ENCODE results near the gene ST6GALNAC1. TPM values are rescaled to one million over a fixed set of nuclear protein-coding genes. Genes with fewer than 3 reads are reported as not detected.

Gene ST6GALNAC1
- total RNA-seq, 1 experiment from 2014 or later: 0.79 TPM

DNA sequence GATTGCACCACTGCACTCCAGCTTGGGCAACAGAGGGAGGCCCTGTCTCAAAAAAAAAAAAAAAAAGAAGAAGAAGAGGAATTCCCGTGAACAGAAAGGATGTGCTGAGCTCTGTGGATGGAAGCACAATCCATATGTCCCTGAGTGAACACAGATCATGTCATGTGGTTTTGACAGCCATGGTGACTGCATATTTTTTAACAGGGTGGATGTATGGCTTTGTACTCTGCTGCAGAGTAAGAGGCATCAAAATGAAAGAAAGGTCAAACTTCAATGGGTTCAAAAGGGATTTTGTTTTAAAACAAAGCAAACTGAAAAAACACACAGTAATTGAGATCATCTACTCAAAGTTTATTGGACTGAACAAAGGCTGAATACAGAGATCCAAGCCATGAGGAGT is 35.7 kb upstream of the ST6GALNAC1 start:
- DNase-seq (ENCODE audit: low read depth, low spot score): peak; percentile 81
- in situ Hi-C loops (cut with HindIII; ENCODE audit: low pct_unique_long_range_greater_than_20kb, low sequenced_read_pairs): no loop called here

DNA sequence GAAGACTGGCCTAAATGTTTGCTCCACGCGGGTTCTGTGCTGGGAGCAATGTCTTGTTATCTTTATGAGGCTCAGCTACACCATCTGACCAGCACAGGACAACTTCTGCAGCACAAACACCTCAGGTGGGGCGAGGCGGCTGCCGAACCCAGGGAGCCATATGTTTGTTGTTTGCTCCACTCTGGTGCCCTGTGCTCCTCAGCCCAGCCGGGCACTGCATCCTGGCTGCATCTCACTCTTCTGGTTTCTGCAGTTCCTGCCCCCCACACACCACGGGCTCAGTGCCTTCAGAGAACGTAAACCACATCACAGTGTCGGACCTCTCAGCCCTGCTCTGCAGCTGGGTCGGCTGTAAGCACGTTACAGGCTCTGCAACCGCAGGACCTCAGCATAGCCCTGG is 34.8 kb upstream of the ST6GALNAC1 start:
- DNase-seq (ENCODE audit: low read depth, low spot score): no peak
- in situ Hi-C loops (cut with HindIII; ENCODE audit: low pct_unique_long_range_greater_than_20kb, low sequenced_read_pairs): no loop called here

DNA sequence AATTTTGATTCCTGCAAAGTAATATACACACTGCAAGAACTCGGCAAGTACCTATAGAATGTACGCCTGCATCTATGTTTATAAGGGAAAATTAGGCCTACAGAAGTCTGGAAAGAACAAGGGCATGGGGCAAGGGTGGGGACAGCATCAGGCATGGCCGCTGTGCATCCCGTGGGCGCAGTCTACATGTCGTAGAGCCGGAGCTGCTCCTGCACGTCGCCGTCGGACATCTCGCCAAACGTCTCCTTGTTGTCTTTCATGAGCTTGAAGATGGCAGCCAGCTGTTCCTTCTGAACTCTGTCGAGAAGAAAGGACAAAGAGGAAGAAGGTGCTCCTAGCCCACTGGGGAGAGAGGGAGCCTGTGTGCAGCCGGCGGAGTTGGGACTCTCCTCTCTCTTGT is 33.8 kb upstream of the ST6GALNAC1 start:
- in situ Hi-C loops (cut with HindIII; ENCODE audit: low pct_unique_long_range_greater_than_20kb, low sequenced_read_pairs): no loop called here
- no peak for DNase-seq (ENCODE audit: low read depth, low spot score)

DNA sequence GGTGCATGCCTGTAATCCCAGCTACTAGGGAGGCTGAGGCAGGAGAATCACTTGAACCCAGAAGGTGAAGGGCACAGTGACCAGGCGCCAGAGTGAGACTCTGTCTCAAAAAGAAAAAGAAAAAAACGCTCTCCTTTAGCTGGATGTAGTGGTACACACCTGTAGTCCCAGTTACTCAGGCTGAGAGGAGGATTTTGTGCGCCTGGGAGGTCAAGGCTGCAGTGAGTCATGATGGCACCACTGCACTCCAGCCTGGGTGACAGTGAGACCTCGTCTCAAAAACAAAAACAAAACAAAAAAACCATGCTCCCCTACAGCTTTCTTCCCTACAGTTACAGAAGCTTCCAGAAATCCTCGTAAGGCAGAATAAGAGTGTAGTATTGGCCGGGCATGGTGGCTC is 33.1 kb upstream of the ST6GALNAC1 start:
- no peak for DNase-seq (ENCODE audit: low read depth, low spot score)
- in situ Hi-C loops (cut with HindIII; ENCODE audit: low pct_unique_long_range_greater_than_20kb, low sequenced_read_pairs): no loop called here

DNA sequence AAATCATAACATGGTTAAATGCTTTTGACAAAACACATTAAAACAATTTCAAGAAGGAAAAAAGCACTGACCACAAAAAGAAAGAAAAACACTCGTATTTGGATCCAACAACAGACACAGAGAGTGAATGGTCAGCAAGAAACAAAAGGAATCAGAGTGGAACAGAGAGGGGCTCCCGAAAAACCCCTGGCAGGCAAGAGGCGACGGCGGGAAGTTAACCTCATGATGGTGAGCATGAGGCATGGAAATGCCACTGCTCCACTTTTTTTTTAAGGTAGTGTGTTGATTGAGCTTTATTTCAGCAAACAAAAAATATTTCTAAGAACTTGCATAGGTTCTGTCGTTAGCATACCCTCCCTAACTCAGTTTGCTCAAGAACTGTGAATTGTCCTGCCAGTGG is 32.1 kb upstream of the ST6GALNAC1 start:
- in situ Hi-C loops (cut with HindIII; ENCODE audit: low pct_unique_long_range_greater_than_20kb, low sequenced_read_pairs): no loop called here
- DNase-seq (ENCODE audit: low read depth, low spot score): no peak

DNA sequence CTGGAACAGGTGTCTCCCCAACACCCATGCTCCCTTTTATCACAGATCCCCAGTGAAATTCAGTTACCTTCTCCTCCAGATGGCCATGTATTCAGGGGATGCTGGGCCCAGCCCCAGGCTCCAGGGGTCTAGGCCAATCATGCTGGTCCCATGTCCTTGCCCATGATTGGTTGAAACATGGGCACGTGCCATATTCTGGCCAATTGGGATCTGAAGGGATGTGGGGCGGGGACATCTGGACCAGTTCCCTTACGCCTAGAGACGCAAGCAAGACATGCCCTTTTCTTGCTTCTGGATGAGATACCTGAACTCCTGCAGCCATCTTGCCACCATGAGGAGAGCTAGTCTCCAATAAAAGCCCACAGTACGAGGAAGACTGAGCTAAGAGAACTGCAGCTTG is 31.0 kb upstream of the ST6GALNAC1 start:
- in situ Hi-C loops (cut with HindIII; ENCODE audit: low pct_unique_long_range_greater_than_20kb, low sequenced_read_pairs): no loop called here
- DNase-seq (ENCODE audit: low read depth, low spot score): no peak

DNA sequence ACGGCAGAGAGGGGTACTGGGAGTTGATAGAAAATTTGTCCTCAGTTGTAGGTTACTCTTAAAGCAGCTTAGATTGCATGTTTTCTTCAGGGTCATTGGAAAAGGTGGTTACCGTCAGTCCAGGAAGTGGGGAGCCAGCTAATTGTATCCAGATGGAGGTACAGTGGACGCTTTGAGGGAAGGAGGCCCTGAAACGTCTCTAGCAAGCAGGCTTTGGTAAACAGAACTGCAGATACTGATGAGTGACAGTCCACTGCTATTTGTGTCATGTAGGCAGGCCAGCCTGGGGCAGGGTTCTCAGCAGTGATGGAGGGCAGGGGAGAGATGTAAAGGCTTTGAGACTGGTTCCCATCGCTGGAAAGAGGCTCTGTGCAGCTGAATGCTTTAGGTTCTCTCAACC is 30.2 kb upstream of the ST6GALNAC1 start:
- in situ Hi-C loops (cut with HindIII; ENCODE audit: low pct_unique_long_range_greater_than_20kb, low sequenced_read_pairs): no loop called here

DNA sequence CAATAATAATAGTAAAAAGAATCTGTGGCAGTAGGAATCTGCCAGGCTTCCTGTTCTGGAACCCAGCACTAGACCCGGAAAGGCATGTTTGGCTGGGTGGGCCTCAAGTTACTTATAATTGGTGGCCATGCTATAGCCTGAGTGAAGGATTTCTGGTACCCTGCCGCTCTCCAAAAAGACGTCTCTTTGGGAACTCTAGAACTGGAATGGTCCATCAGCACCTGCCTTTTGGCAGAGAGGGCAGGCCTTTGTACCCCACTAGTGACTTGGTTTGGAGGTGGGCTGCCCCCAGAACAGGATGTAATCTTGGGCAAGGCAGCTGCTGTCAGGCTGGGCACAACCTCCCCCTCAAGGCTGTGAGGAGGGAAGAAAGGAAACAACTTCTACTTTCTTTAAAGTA is 29.3 kb upstream of the ST6GALNAC1 start:
- in situ Hi-C loops (cut with HindIII; ENCODE audit: low pct_unique_long_range_greater_than_20kb, low sequenced_read_pairs): no loop called here
- no peak for DNase-seq (ENCODE audit: low read depth, low spot score)

More for the DNA sequence above, 30.2 kb upstream of the ST6GALNAC1 start:
- DNase-seq (ENCODE audit: low read depth, low spot score): no peak

DNA sequence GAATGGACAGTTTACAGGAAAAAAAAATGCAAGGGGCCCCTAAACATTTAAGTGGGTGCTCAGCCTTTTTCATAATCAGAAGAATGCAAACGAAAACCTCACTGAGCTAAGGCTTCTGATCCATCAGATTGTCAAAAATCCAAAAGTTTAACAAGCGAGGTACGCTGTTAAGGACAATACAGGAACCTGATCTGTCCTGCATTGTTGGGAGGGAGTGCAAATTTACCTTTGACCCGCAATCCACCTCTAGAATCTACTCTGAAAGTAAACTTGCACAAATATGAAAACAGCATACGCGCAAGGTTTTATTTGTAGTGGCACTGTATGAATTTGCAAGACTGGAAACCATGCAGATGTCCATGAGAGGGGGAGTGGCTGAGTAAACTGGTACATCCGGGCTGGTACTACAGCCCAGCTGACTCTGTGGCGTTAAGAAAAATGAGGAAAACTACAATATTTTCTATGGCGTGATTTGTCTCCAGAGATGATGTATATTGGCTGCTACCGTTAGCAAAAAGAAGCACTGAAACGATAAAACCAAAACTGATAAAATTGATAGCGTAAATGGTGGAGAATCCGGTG is 28.8 kb upstream of the ST6GALNAC1 start:
- in situ Hi-C loops (cut with HindIII; ENCODE audit: low pct_unique_long_range_greater_than_20kb, low sequenced_read_pairs): no loop called here
- DNase-seq (ENCODE audit: low read depth, low spot score): no peak

DNA sequence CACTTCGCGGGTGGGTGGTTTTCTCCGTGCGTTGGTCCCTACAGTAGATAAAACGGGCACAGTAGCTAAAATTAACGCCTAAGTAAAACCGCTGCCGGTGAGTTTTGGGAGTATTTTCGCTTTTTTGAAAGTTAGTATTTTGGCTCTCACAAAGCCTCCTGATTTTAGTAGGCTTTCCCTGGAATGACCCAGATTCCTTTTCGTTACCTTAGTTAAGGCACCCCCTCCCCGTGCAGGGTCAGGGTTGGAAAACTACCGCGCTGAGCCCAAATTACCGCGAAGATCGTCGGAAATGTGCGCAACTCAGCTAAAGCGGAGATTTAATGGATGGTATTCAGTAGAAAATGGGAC is 28.3 kb upstream of the ST6GALNAC1 start:
- DNase-seq (ENCODE audit: low read depth, low spot score): no peak
- in situ Hi-C loops (cut with HindIII; ENCODE audit: low pct_unique_long_range_greater_than_20kb, low sequenced_read_pairs): no loop called here

DNA sequence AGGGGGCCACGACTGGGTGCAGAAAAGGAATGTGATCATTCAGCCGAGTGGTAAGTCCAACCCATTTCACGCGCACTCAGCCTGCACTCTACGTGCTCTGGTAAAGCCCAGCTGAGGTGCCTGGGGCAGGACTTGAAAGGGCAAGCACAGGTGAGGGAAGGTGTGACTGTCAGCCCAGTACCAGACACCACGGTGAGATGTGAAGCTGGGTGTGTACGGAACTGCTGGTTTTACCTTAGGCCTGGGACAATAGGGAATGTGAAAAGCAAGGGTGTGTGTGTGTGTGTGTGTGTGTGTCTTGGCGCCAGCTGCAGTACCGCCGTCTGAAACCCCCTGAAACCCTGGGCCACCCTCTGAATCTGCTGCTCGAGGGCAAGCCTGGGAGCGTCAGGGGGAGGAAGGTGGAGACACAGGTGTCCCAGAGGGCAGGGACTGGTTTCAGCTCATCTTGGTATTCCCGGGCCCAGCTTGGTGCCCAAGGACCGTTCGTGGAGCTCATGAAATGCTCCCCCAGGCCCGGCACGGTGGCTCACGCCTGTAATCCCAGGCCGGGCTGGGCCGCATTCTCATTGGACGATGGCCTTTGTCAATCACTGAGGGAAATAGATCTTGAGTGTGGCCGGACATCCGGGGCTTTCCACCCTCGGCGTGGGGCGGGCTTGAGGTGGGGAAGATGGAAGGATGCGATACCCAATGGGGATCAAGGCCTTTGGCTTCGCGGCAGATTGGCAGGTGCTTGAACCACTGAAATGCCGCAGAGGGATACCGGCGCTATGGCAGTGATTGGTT is 27.8 kb upstream of the ST6GALNAC1 start:
- peak; percentile 100 for DNase-seq (ENCODE audit: low read depth, low spot score)
- in situ Hi-C loops (cut with HindIII; ENCODE audit: low pct_unique_long_range_greater_than_20kb, low sequenced_read_pairs): no loop called here

DNA sequence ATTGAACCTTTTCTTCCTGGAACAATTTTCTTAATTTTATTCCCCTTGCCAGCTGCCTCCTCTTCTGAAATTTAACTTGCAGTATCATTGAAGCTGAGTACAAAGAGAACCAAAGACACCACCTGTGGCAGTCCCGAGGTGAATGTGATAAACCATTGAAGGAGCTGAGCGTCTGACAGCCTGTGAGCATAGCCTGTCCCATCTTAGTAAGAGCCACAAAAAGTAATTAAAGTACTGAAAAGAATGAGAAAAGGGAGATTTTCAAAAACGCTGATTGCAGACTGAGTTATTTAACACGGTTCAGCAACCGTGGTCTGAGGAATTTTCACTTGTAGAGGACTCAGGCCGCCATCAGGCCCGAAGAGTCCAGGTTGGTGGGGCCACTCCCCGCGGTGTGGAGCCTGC is 27.2 kb upstream of the ST6GALNAC1 start:
- no peak for DNase-seq (ENCODE audit: low read depth, low spot score)
- in situ Hi-C loops (cut with HindIII; ENCODE audit: low pct_unique_long_range_greater_than_20kb, low sequenced_read_pairs): no loop called here

DNA sequence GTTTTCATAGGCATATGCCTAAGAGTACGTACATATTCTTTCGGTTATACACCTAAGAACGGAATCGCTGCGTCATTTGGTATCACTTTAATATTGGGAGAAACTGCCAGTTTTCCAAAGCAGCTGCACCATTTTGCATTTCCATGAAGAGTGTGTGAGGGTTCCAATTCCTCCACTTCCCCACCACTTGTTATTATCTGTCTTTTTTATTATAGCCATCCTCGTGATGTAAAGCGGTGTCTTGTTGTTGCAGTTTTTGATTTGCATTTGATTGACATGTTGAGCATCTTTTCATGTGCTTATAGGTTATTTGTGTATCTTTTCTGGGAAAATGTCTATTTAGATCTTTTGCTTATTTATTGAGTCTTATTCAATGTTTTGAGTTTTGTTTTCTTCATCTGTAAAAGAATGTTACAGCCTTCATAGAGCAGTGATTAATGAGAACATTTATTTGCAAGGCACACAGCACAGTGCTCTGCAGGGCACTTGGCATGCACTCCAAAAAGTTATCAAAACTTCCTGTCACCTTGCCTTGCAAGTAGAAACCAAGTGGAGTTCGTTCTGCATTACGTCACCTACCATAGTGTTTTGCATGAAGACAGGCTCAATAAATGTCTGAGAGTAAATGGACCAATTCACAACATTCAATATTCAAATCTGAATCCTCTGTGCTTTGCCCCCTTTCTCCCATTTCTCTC is 26.6 kb upstream of the ST6GALNAC1 start:
- DNase-seq (ENCODE audit: low read depth, low spot score): no peak
- in situ Hi-C loops (cut with HindIII; ENCODE audit: low pct_unique_long_range_greater_than_20kb, low sequenced_read_pairs): no loop called here

DNA sequence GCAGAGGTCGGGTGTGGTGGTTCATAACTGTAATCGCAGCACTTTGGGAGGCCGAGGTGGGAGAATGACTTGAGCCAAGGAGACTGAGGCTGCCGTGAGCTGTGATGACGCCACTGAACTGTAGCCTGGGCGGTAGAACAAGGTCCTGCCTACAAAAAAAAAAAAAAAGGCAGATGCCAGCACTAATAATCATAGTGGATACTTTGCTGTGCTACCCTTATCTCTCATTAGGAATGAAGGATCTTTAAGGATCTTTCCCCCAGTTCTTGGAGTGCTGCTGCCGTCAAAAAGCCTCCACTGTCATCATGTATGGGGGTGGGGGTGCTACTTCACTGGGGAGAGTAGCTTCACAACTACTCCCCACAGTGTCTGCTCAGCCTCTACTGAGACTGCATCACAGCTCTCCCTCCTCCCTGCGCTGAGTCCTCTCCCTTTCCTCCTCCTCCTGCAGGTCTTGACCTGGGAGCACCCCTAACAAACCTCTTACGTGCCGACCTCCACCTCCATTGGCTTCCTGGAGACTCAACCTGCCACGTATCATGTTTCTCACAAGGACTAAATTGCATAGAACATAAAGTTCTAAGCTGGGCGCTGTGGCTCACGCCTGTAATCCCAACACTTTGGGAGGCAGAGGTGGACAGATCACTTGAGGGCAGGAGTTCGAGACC is 24.4 kb upstream of the ST6GALNAC1 start:
- DNase-seq (ENCODE audit: low read depth, low spot score): no peak
- in situ Hi-C loops (cut with HindIII; ENCODE audit: low pct_unique_long_range_greater_than_20kb, low sequenced_read_pairs): no loop called here

DNA sequence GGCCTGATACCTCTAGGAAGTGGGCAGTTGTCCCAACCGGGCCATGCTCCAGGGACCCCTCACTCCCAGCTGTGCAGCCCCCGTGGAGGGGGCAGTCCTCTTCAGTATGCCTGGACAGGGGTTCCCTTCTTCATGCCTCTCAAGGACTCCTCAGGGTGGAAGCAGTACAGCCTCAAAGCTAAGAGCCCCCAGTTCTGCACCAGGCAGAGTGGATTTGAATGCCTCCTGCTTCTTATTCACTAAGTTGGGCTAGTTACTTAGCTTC is 23.9 kb upstream of the ST6GALNAC1 start:
- DNase-seq (ENCODE audit: low read depth, low spot score): no peak
- in situ Hi-C loops (cut with HindIII; ENCODE audit: low pct_unique_long_range_greater_than_20kb, low sequenced_read_pairs): no loop called here

DNA sequence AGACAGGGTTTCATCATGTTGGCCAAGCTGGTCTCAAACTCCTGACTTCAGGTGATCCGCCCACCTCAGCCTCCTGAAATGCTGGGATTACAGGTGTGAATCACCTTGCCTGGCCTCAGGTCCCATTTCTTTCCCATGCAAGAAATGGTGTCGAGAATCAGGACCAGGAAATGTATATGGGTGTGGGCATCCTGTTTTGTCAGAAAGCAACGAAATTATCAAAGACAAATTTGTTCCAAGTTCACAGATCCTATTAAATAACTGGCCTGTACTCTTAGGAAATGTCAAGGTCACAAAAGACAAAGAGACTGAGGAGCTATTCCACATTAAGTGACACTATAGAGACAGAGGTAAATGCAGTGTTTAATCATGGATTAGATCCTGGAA is 17.1 kb upstream of the ST6GALNAC1 start:
- in situ Hi-C loops (cut with HindIII; ENCODE audit: low pct_unique_long_range_greater_than_20kb, low sequenced_read_pairs): no loop called here
- DNase-seq (ENCODE audit: low read depth, low spot score): no peak

DNA sequence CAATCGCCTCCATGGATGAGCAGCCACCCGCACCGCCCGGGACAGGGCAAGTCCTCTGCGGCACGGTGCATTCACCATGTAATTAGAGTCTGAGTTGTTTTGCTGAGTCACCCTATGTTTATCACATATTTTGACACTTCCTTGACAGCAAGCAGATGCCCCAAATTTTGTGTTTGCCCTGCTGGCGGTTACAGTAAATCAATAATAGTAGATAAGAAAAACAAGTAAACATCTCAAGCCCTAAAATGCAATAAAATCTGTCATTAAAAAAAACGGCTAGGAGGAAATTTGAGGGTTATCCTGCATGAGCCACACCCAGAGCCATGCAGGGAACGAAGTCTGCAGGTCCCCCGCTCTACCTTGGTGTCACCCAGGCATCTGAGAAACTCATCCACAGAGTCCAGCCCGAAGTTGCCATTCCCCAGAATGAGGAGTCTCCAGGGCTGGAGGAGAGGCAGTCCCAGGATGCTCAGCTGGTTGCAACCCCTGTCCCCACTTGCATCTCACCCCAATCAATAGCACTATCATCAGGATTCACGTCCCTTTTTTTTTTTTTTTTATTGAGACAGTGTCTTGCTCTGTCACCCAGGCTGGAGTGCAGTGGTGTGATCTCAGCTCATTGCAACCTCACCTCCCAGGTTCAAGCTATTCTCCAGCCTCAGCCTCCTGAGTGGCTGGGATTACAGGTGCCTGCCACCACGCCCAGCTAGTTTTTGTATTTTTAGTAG is 16.5 kb upstream of the ST6GALNAC1 start:
- no peak for DNase-seq (ENCODE audit: low read depth, low spot score)
- in situ Hi-C loops (cut with HindIII; ENCODE audit: low pct_unique_long_range_greater_than_20kb, low sequenced_read_pairs): no loop called here

DNA sequence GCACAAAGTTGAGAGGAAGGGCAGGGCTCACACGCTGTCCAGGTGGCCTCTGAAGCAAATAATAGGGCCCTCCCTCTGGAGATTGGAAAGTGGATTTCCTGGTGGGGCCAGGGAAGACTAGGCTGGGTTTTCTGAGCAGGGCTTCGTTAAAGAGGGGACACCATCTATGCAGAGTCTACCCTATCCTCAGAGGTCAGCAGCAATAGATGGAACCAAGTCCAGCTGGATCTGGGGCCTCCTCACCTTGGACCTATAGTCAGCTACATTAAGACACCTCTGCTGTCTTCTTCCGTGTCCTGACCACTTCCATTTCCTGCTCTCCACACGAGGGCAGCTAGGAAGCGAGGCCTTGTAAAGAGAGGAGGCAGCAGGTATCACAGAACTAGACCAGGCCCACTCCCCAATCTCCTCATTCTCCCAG is 14.7 kb upstream of the ST6GALNAC1 start:
- no peak for DNase-seq (ENCODE audit: low read depth, low spot score)
- in situ Hi-C loops (cut with HindIII; ENCODE audit: low pct_unique_long_range_greater_than_20kb, low sequenced_read_pairs): no loop called here
